NCI-H748 treated with DMSO at 0.1 percent for 48 hours (cell line): ENCODE measurements around the gene CLIC4.
"Not testable (repeated sequence)": the region's sequence is repeated elsewhere in the genome, so short reads cannot be mapped to it uniquely, and the experiment has no call there.

Experiments used
- DNase-seq: peaks from one replicate; lab custom pipeline; 2025; lab: John Stamatoyannopoulos, UW

The CLIC4 gene

DNA sequence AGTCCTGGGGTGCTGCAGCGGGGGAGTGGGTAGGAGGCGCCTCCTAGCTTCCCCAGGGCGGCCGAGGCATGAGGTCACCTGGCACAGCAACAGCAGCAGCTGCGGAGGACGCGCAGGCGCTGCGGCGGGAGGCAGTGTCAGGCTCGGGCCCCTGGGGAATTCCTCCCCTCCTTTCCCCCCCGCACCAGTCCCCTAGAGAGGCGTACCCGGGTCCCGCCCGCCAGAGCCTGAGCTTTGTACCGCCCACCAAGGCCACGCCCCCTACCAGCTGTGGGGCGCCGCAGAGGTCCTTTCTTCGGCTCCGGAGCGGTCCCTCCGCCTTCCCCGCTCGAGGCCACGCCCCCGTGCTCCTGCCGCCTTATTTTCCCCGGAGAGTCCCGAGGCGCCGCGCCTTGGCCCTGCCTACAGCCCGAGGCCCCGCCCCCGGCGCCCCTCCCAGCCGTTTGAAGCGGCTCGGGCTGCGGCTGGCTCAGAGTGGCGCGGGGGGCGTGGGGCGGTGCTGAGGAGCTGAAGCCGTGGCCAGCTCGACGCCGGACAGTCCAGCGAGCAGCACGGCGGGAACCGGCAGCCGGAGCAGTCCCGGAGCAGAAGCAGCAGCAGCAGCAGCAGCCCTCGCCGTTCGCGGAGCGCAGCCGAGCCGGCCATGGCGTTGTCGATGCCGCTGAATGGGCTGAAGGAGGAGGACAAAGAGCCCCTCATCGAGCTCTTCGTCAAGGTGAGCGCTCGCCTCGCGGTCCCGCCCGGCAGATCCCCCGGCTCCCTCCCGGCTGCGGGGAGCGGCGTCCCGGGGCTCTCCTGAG lies at the start of gene CLIC4:
Gene CLIC4, plus strand, starts transcription at position 537 of the 800 bp plus-strand sequence. Its CDS starts 107 bp downstream, at position 644.
- peak; percentile 88 for DNase-seq

GRCh38 chr1:24696041-24696755 lies 49.0 kb upstream of the CLIC4 start:
- no peak for DNase-seq

- DNase-seq, result no peak
Observed at GRCh38 chr1:24696756-24697330, 48.4 kb upstream of the CLIC4 start.

GRCh38 chr1:24697453-24698001 lies 47.7 kb upstream of the CLIC4 start:
- DNase-seq, result not testable (repeated sequence)

- DNase-seq, result not testable (repeated sequence)
Observed at GRCh38 chr1:24698326-24698725, 46.9 kb upstream of the CLIC4 start.

GRCh38 chr1:24699628-24700027 lies 45.6 kb upstream of the CLIC4 start:
- DNase-seq, result no peak

GRCh38 chr1:24702511-24703293 lies 42.5 kb upstream of the CLIC4 start:
- no peak for DNase-seq

GRCh38 chr1:24704411-24705259 lies 40.6 kb upstream of the CLIC4 start:
- peak; percentile 16 for DNase-seq

- DNase-seq, result peak; percentile 86
Observed at GRCh38 chr1:24705260-24706073, 39.8 kb upstream of the CLIC4 start.

DNA sequence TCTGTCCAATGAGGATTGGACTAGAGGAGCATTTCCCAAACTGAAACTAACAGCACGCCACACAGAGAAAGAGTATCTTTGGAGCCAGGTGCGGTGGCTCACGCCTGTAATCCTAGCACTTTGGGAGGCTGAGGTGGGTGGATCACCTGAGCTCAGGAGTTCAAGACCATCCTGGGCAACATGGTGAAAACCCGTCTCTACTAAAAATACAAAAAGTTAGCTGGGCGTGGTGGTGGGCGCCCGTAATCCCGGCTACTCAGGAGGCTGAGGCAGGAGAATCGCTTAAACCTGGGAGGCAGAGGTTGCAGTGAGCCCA lies 39.2 kb upstream of the CLIC4 start:
- DNase-seq, result not testable (repeated sequence)

- no peak for DNase-seq
Observed at GRCh38 chr1:24707687-24708086, 37.6 kb upstream of the CLIC4 start.

- DNase-seq, result no peak
Observed at GRCh38 chr1:24708938-24709337, 36.3 kb upstream of the CLIC4 start.

DNA sequence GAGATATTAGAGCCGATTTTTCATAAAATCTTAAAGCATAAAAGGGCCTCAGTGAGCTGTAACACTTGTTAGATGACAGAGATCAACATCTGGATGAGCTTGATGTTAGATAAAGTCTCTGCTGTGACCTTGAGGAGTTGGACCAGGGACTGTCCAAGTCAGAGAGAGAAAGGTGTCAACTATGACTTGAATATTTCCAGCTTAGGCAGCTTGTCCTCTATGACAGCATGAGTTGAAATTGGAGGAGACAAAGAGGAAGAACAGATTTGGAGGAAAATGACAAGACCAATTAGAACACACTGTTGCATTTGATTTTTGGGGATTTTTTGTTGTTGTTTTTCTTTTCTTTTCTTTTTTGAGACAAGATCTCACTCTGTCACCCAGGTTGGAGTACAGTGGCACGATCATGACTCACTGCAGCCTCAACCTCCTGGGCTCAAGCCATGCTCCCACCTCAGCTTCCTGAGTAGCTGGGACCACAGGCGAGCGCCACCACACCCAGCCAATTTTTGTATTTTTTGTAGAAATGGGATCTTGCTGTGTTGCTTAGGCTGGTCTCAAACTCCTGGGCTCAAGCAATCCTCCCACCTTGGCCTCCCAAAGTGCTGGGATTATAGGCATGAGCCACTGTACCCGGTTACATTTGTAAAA lies 35.3 kb upstream of the CLIC4 start:
- no peak for DNase-seq

DNA sequence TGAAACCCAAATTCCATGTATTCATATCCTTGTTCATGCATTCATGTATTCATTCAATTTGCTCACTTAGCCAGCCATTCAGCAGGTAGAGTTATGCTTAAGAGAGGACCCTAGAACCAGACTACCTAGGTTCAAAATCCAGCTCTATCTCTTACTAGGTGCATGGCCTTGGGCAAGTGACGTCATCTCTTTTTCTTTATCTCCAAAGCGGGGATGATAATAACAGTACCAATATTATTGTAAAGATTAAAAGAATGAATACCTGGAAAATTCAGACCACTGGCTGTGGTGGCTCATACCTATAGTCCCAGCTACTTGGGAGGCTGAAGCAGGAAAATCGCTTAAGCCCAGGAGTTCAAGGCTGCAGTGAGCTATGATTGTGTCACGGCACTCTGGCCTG lies 33.9 kb upstream of the CLIC4 start:
- no peak for DNase-seq

- DNase-seq, result no peak
Observed at GRCh38 chr1:24713176-24713575, 32.1 kb upstream of the CLIC4 start.

GRCh38 chr1:24713736-24714135 lies 31.5 kb upstream of the CLIC4 start:
- no peak for DNase-seq

- no peak for DNase-seq
Observed at GRCh38 chr1:24714859-24715520, 30.3 kb upstream of the CLIC4 start.

GRCh38 chr1:24715658-24716057 lies 29.6 kb upstream of the CLIC4 start:
- DNase-seq, result no peak
